DOHH2 (cell line): ENCODE data around the gene STX18.
A peak's percentile ranks its signal among the peaks of the same experiment; 100 is the strongest.

Experiments
- H3F3A ChIP-seq: fragments of 200-600 bp; sonication (generic), shearing (Covaris generic); 2 replicates; pipeline ENCODE4 v1.6.0; 2016; ENCODE audit warnings: antibody characterized with exemption, mild to moderate bottlenecking; ENCODE audit not compliant: control insufficient read depth, insufficient read depth
- H3K27ac ChIP-seq: fragments of 200-600 bp; sonication (generic); 2 replicates; pipeline ENCODE4 v1.5.1; 2014; ENCODE audit warnings: low read depth, mild to moderate bottlenecking, low read length, moderate library complexity
- H3K27me3 ChIP-seq: fragments of 200-600 bp; sonication (generic); 2 replicates; pipeline ENCODE4 v1.6.1; 2014; ENCODE audit warnings: mild to moderate bottlenecking, low read length, mixed read lengths; ENCODE audit not compliant: control insufficient read depth
- H3K36me3 ChIP-seq: fragments of 200-600 bp; sonication (generic); 2 replicates; pipeline ENCODE4 v1.6.1; 2014; ENCODE audit warnings: mild to moderate bottlenecking, low read length, moderate library complexity, mixed read lengths; ENCODE audit not compliant: control insufficient read depth
- H3K4me1 ChIP-seq: fragments of 200-600 bp; sonication (generic); 2 replicates; pipeline ENCODE4 v1.6.1; 2014; ENCODE audit warnings: mild to moderate bottlenecking, low read length, mixed read lengths; ENCODE audit not compliant: control insufficient read depth
- H3K4me2 ChIP-seq: fragments of 200-600 bp; sonication (generic); 2 replicates; pipeline ENCODE4 v1.6.0; 2014; ENCODE audit warnings: mild to moderate bottlenecking, low read length, moderate library complexity
- H3K4me3 ChIP-seq: fragments of 200-600 bp; sonication (generic); 2 replicates; pipeline ENCODE4 v1.5.1; 2014; ENCODE audit warnings: mild to moderate bottlenecking, low read length, mixed read lengths
- H3K79me2 ChIP-seq: fragments of 200-600 bp; sonication (generic); 2 replicates; pipeline ENCODE4 v1.6.1; 2014; ENCODE audit warnings: mild to moderate bottlenecking, low read length, mixed read lengths; ENCODE audit not compliant: control insufficient read depth
- H3K9me2 ChIP-seq: fragments of 200-600 bp; sonication (generic); replicated peaks from 2 replicates; pipeline ENCODE4 v1.6.1; 2014; ENCODE audit warnings: mild to moderate bottlenecking, low read length, mixed read lengths; ENCODE audit not compliant: control insufficient read depth
- H3K9me3 ChIP-seq: fragments of 200-600 bp; sonication (generic); 2 replicates; pipeline ENCODE4 v1.6.1; 2014; ENCODE audit warnings: antibody characterized with exemption, low read length, mixed read lengths; ENCODE audit not compliant: control insufficient read depth, insufficient read depth
- H4K20me1 ChIP-seq: fragments of 200-600 bp; sonication (generic); 2 replicates; pipeline ENCODE4 v1.6.0; 2014; ENCODE audit warnings: low read depth, mild to moderate bottlenecking, antibody characterized with exemption, low read length, moderate library complexity; ENCODE audit not compliant: control insufficient read depth, insufficient read depth
- CTCF ChIP-seq: fragments of 200-600 bp; sonication (generic); IDR thresholded peaks from one replicate; pipeline ENCODE4 v1.5.1; 2014; ENCODE audit warnings: antibody characterized with exemption, mild to moderate bottlenecking, low read depth, low read length; ENCODE audit not compliant: poor library complexity, severe bottlenecking
- EZH2phosphoT487 ChIP-seq: fragments of 200-600 bp; sonication (generic); IDR thresholded peaks from 2 replicates; pipeline ENCODE4 v1.6.1; 2017; ENCODE audit warnings: borderline replicate concordance, mild to moderate bottlenecking, antibody characterized with exemption, low read length, moderate library complexity, mixed read lengths

Gene STX18

GRCh38 chr4:4541661-4542570, at the start of gene STX18:
TSS of gene STX18 (minus strand) at chr4:4542048. CDS start at chr4:4541964, 84 bp downstream.
- H3K4me1 ChIP-seq: peaks cover 30% of the 10 kb centered on the region
- H3K4me2 ChIP-seq: peak within 1 kb of the TSS; percentile 77
- TF ChIP-seq EZH2phosphoT487 (no peak), CTCF (no peak)
- H3K9me3 ChIP-seq: no peaks in the 10 kb centered on the region
- peaks cover 74% of the 10 kb centered on the region for H3K79me2 ChIP-seq
- peak within 1 kb of the TSS; percentile 61 for H3K27ac ChIP-seq
- peak within 1 kb of the TSS; percentile 97 for H3K4me3 ChIP-seq
- H3K9me2 ChIP-seq: no peaks in the 10 kb centered on the region
- peaks cover 4% of the 10 kb centered on the region; the same call in 1 of the 2 replicates for H4K20me1 ChIP-seq
- peaks cover 2% of the 10 kb centered on the region; the same call in 1 of the 2 replicates for H3F3A ChIP-seq
- H3K36me3 ChIP-seq: peaks cover 25% of the 10 kb centered on the region
- no peaks in the 10 kb centered on the region for H3K27me3 ChIP-seq

- Histone ChIP-seq H3K27me3 (no peaks in the 10 kb centered on the region), H3K4me1 (no peaks in the 10 kb centered on the region), H3K9me3 (no peaks in the 10 kb centered on the region; the same call in 1 of the 2 replicates), H3K4me3 (no peak overlapping the region), H4K20me1 (no peaks in the 10 kb centered on the region), H3K27ac (no peak overlapping the region), H3F3A (no peaks in the 10 kb centered on the region), H3K4me2 (no peak overlapping the region), H3K9me2 (no peaks in the 10 kb centered on the region), H3K36me3 (peaks cover under 1% of the 10 kb centered on the region; the same call in 1 of the 2 replicates), H3K79me2 (no peaks in the 10 kb centered on the region)
- TF ChIP-seq EZH2phosphoT487 (no peak), CTCF (no peak)
Measured at GRCh38 chr4:4591071-4591470, 49.2 kb upstream of the STX18 start.

GRCh38 chr4:4590546-4590945, 48.7 kb upstream of the STX18 start:
- Histone ChIP-seq H3K36me3 (peaks cover 3% of the 10 kb centered on the region; the same call in 1 of the 2 replicates), H3K27me3 (no peaks in the 10 kb centered on the region), H3K9me3 (no peaks in the 10 kb centered on the region; the same call in 1 of the 2 replicates), H4K20me1 (no peaks in the 10 kb centered on the region), H3K4me1 (no peaks in the 10 kb centered on the region), H3F3A (no peaks in the 10 kb centered on the region), H3K79me2 (no peaks in the 10 kb centered on the region), H3K4me2 (no peak overlapping the region), H3K4me3 (no peak overlapping the region), H3K27ac (no peak overlapping the region), H3K9me2 (no peaks in the 10 kb centered on the region)
- TF ChIP-seq EZH2phosphoT487: no peak
- TF ChIP-seq CTCF: no peak
